IPS DF 19.7 (cell line): ENCODE measurements around the gene FAM3D.

Experiments used
- DNase-seq: peaks from one replicate; pipeline ENCODE4 v3.0.0-alpha.2; 2013; ENCODE audit warnings: low read depth, low spot score

Gene FAM3D

GRCh38 chr3:58594117-58594516 lies 72.5 kb downstream of the FAM3D start:
- no peak for DNase-seq

- DNase-seq = no peak
Measured at GRCh38 chr3:58591517-58592510, 74.8 kb downstream of the FAM3D start.

- no peak for DNase-seq
Measured at GRCh38 chr3:58588030-58588614, 78.5 kb downstream of the FAM3D start.

GRCh38 chr3:58586776-58587192 lies 79.8 kb downstream of the FAM3D start:
- no peak for DNase-seq

GRCh38 chr3:58585994-58586393 lies 80.6 kb downstream of the FAM3D start:
- no peak for DNase-seq

GRCh38 chr3:58585005-58585786 lies 81.4 kb downstream of the FAM3D start:
- no peak for DNase-seq

GRCh38 chr3:58584690-58585004 lies 81.9 kb downstream of the FAM3D start:
- DNase-seq = no peak
